CD4-positive, alpha-beta T cell treated with Interleukin-15 for 1 hour (primary cell): ENCODE measurements around the gene GLIS1.

ENCODE experiments used
- DNase-seq: peaks from one replicate; pipeline ENCODE4 v3.0.0-alpha.2; 2020

GLIS1 gene

GRCh38 chr1:53502641-53503432 is 236.1 kb downstream of the GLIS1 start:
- no peak for DNase-seq

- DNase-seq = no peak
Measured at GRCh38 chr1:53501065-53502005, 237.6 kb downstream of the GLIS1 start.

- DNase-seq = no peak
Measured at GRCh38 chr1:53500204-53501064, 238.5 kb downstream of the GLIS1 start.

GRCh38 chr1:53499257-53500203 is 239.4 kb downstream of the GLIS1 start:
- no peak for DNase-seq

- no peak for DNase-seq
Measured at GRCh38 chr1:53498555-53499131, 240.3 kb downstream of the GLIS1 start.

GRCh38 chr1:53495633-53496345 is 243.2 kb downstream of the GLIS1 start:
- no peak for DNase-seq

- DNase-seq = no peak
Measured at GRCh38 chr1:53490351-53490750, 248.6 kb downstream of the GLIS1 start.

GRCh38 chr1:53486395-53487026 is 252.5 kb downstream of the GLIS1 start:
- DNase-seq = no peak

GRCh38 chr1:53485478-53486394 is 253.2 kb downstream of the GLIS1 start:
- DNase-seq = no peak

- DNase-seq = no peak
Measured at GRCh38 chr1:53484705-53485477, 254.1 kb downstream of the GLIS1 start.

- no peak for DNase-seq
Measured at GRCh38 chr1:53483656-53484055, 255.3 kb downstream of the GLIS1 start.

- no peak for DNase-seq
Measured at GRCh38 chr1:53483170-53483569, 255.8 kb downstream of the GLIS1 start.

GRCh38 chr1:53482441-53483153 is 256.4 kb downstream of the GLIS1 start:
- no peak for DNase-seq

- DNase-seq = no peak
Measured at GRCh38 chr1:53481456-53481855, 257.5 kb downstream of the GLIS1 start.

- no peak for DNase-seq
Measured at GRCh38 chr1:53480678-53481077, 258.3 kb downstream of the GLIS1 start.

GRCh38 chr1:53478502-53478818 is 260.5 kb downstream of the GLIS1 start:
- DNase-seq = no peak

GRCh38 chr1:53477651-53478501 is 261.1 kb downstream of the GLIS1 start:
- no peak for DNase-seq
